Right atrium auricular region (tissue), 2 donors: ENCODE results near the gene ABCC5. TPM values are rescaled to one million over a fixed set of nuclear protein-coding genes. Genes with fewer than 3 reads are reported as not detected.
"Not testable (repeated sequence)": the region's sequence is repeated elsewhere in the genome, so short reads cannot be mapped to it uniquely, and the experiment has no call there.

ENCODE experiments used
- DNase-seq: peaks from one replicate; pipeline ENCODE4 v3.0.0-alpha.2; 2019; ENCODE audit warnings: low spot score
- H3K27ac ChIP-seq, 2 donors: fragments of 200-600 bp; sonication (generic); 1 replicate in 1 of 2; 2 replicates in 1 of 2; pipeline ENCODE4 v1.5.1; 2016 to 2019
- H3K27me3 ChIP-seq, 2 donors: fragments of 200-600 bp; sonication (generic); one replicate each; pipeline versions ENCODE4 v1.5.1 to v1.6.0; 2017 to 2019
- H3K36me3 ChIP-seq: fragments of 200-600 bp; sonication (generic); one replicate; pipeline ENCODE4 v1.5.1; 2016
- H3K4me1 ChIP-seq, 2 donors: fragments of 200-600 bp; sonication (generic); one replicate each; pipeline versions ENCODE4 v1.5.1 to v1.6.0; 2017 to 2019
- H3K4me3 ChIP-seq, 2 donors: fragments of 200-600 bp; sonication (generic); 1 replicate in 1 of 2; 2 replicates in 1 of 2; pipeline ENCODE4 v1.5.1; 2017 to 2019; ENCODE audit warnings: mild to moderate bottlenecking in 1 of 2, moderate library complexity in 1 of 2
- H3K9me3 ChIP-seq, 2 donors: fragments of 200-600 bp; sonication (generic); one replicate each; pipeline ENCODE4 v1.5.1; 2019
- total RNA-seq, 2 donors: library from RNA; depleted of rRNA; stranded (reverse); fragments of >200 nt; gene quantifications; one replicate each; pipeline ENCODE4 v1.1.0, GENCODE V29; 2016
- TF ChIP-seq, protein P1 (sequence below), 2 donors: fragments of 200-600 bp; sonication (generic); IDR thresholded peaks; one replicate each; pipeline ENCODE4 v1.5.1; 2019; ENCODE audit warnings: antibody characterized with exemption in 2 of 2

The ABCC5 gene
- total RNA-seq, 2 donors from 2014 or later, result 17.5 to 23.1 TPM

DNA sequence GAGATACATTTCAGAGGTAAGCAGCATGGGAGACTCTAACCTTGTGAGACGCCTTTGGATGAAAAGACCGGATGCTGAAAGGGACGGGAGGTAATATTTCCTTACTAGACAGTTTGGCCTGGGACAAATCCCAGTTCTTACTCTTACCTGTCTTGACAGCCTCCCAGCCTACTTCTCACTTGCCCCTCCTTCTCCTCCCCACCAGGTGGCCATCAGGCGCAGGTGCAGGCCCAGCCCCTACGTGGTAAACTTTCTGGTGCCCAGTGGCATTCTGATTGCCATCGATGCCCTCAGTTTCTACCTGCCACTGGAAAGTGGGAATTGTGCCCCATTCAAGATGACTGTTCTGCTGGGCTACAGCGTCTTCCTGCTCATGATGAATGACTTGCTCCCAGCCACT is 20.1 kb upstream of the ABCC5 start:
- Histone ChIP-seq H3K27ac (no peak overlapping the region), H3K4me3 (no peak overlapping the region), H3K27me3 (no peaks in the 10 kb centered on the region), H3K36me3 (no peaks in the 10 kb centered on the region), H3K9me3 (no peaks in the 10 kb centered on the region), H3K4me1 (no peaks in the 10 kb centered on the region)
- TF ChIP-seq, protein P1, sequence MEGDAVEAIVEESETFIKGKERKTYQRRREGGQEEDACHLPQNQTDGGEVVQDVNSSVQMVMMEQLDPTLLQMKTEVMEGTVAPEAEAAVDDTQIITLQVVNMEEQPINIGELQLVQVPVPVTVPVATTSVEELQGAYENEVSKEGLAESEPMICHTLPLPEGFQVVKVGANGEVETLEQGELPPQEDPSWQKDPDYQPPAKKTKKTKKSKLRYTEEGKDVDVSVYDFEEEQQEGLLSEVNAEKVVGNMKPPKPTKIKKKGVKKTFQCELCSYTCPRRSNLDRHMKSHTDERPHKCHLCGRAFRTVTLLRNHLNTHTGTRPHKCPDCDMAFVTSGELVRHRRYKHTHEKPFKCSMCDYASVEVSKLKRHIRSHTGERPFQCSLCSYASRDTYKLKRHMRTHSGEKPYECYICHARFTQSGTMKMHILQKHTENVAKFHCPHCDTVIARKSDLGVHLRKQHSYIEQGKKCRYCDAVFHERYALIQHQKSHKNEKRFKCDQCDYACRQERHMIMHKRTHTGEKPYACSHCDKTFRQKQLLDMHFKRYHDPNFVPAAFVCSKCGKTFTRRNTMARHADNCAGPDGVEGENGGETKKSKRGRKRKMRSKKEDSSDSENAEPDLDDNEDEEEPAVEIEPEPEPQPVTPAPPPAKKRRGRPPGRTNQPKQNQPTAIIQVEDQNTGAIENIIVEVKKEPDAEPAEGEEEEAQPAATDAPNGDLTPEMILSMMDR (IDR thresholded peaks at IDR 0.05), result no peak
- DNase-seq, result no peak

DNA sequence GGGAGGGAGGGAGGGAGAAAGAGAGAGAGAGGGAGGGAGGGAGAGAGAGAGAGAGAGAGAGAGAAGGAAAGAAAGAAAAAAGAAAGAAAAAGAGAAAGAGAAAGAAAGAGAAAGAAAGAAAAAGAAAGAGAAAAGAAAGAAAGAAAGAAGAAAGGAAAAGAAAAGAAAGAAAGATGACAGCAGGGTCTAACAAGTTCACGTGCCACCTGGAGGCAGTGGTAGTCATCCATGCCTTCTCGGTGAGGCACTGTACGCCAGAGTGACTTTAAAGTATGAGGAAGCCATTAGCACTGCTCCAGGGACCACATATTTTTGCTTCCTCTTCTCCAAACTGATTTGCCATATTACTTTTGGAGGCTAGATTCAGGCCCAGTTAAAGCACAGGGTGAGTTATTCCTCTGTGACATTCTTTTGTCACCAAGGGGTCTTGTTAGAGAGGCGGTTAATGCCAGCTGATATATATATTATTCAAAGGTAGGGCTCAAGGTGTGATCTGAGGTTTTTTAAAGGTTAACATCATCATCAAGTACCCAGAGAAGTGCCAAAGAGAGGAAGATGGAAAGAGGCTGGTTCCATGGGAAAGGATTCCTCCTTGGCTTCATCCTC is 13.6 kb upstream of the ABCC5 start, which contains the start of gene HTR3D:
Gene HTR3D, plus strand, starts transcription at position 556 of the 606 bp plus-strand sequence. Its CDS starts 0 bp downstream, at position 556.
- H3K4me3 ChIP-seq, result no peak within 1 kb of the TSS
- H3K27ac ChIP-seq, result no peak within 1 kb of the TSS
- no peaks in the 10 kb centered on the region for H3K4me1 ChIP-seq
- TF ChIP-seq, protein P1 (IDR thresholded peaks at IDR 0.05), result no peak
- no peaks in the 10 kb centered on the region for H3K27me3 ChIP-seq
- no peak for DNase-seq
- H3K36me3 ChIP-seq, result no peaks in the 10 kb centered on the region
- H3K9me3 ChIP-seq, result no peaks in the 10 kb centered on the region

DNA sequence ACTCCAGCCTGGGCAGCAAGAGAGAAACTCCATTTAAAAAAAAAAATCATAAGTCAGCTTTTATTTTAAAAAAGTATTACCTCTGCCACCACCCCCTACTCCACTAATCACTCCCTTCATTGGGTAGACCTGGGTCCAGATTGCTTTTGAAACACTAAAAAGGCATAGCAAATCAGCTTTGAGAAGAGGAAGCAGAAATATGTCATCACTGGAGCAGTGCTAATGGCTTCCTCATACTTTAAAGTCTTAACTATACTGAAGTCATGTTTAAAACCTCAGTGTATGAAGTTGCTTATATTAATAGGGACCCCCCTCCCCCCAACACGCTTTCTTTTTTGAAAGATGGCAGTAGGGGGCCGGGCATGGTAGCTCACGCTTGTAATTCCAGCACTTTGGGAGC is 12.9 kb upstream of the ABCC5 start:
- Histone ChIP-seq H3K4me1 (no peaks in the 10 kb centered on the region), H3K9me3 (no peaks in the 10 kb centered on the region), H3K27me3 (no peaks in the 10 kb centered on the region), H3K36me3 (no peaks in the 10 kb centered on the region), H3K27ac (no peak overlapping the region), H3K4me3 (no peak overlapping the region)
- DNase-seq, result no peak
- TF ChIP-seq, protein P1 (IDR thresholded peaks at IDR 0.05), result no peak

DNA sequence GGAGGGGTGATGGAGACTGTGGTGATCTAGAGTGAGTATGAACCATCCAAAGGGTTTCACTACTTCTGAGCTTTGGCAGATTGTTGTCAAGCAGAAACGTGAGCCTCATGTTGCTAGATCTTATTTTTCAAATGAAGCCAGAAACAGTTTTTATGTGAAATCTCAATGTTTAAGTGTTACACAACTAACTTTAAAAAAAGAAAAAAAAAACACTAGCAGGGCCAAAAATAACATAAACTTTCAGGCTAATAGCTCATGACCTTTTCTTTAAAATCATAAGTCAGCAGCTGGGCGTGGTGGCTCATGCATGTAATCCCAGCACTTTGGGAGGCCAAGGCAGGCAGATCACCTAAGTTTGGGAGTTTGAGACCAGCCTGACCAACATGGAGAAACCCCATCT is 11.8 kb upstream of the ABCC5 start:
- H3K27me3 ChIP-seq, result no peaks in the 10 kb centered on the region
- H3K36me3 ChIP-seq, result no peaks in the 10 kb centered on the region
- H3K27ac ChIP-seq, result no peak overlapping the region
- TF ChIP-seq, protein P1 (IDR thresholded peaks at IDR 0.05), result no peak
- no peaks in the 10 kb centered on the region for H3K4me1 ChIP-seq
- no peaks in the 10 kb centered on the region for H3K9me3 ChIP-seq
- no peak for DNase-seq
- H3K4me3 ChIP-seq, result no peak overlapping the region

DNA sequence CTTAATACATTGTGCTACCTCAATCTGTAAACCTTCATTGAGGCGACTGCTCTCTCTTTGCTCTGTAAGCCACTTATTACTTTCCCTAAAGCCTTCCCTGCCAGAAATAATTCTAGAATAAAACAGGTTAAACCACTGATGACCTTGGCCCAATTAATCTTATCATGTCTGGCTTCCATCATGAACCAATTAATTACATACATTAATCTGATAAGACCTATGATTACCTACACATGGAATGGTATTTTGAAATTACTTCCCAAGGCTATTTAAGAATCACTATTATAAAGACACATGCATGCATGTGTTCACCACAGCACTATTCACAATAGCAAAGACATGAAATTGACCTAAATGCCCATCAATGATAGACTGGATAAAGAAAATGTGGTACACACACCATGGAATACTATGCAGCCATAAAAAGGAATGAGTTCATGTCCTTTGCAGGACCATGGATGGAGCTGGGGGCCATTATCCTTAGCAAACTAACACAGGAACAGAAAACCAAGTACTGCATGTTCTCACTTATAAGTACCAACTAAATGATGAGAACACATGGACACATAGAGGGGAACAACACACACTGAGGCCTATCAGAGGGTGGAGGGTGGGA is 10.7 kb upstream of the ABCC5 start:
- H3K4me1 ChIP-seq, H3K36me3 ChIP-seq, H3K27ac ChIP-seq, H3K9me3 ChIP-seq, H3K27me3 ChIP-seq, H3K4me3 ChIP-seq, DNase-seq: not testable (repeated sequence)

DNA sequence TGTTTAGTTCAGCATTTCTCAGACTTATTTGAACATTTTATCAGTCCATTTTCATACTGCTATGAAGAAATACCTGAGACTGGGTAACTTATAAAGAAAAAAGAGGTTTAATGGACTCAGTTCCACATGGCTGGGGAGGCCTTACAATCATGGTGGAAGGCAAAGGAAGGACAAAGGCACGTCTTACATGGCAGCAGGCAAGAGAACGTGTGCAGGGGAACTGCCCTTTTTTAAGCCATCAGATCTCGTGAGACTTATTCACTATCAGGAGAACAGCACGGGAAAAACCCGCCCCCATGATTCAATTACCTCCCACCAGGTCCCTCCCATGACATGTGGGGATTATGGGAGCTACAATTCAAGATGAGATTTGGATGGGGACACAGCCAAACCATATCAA is 7.6 kb upstream of the ABCC5 start:
- not testable (repeated sequence) for H3K27ac ChIP-seq, DNase-seq, H3K9me3 ChIP-seq, H3K27me3 ChIP-seq, H3K36me3 ChIP-seq, H3K4me1 ChIP-seq, H3K4me3 ChIP-seq

DNA sequence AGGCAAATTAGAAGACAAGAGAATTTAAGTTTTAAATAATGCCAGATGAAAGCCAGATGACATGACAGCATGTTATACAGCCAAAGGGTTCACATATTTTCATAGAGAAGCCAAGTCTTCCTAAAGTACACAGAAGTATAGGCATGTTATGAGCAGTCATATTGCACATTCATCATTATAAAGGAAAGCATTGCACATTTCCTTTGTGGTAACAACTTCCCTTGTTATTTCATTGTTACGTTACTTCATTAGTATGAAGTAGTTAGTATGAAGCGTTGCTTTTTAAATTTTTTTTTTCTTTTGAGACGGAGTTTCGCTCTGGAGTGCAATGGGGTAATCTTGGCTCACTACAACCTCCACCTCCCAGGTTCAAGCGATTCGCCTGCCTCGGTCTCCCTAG is 4.6 kb upstream of the ABCC5 start:
- Histone ChIP-seq H3K4me3 (no peak overlapping the region), H3K27ac (no peak overlapping the region), H3K4me1 (no peaks in the 10 kb centered on the region), H3K9me3 (no peaks in the 10 kb centered on the region), H3K36me3 (no peaks in the 10 kb centered on the region), H3K27me3 (no peaks in the 10 kb centered on the region)
- no peak for DNase-seq
- TF ChIP-seq, protein P1 (IDR thresholded peaks at IDR 0.05), result no peak
